ENCODE results near the gene PNMT.

The PNMT gene

GRCh38 chr17:39640591-39641031 lies 27.6 kb upstream of the PNMT start:
- no peak overlapping the region for H3K4me3 ChIP-seq (ENCODE audit: low read depth, low read length)
- H3K27ac ChIP-seq = no peak overlapping the region
- H3K36me3 ChIP-seq = peaks cover 27% of the 10 kb centered on the region
- DNase-seq = no peak
- no peaks in the 10 kb centered on the region for H3K27me3 ChIP-seq (ENCODE audit: insufficient read depth, low read depth, severe bottlenecking)
- TF ChIP-seq CTCF (IDR thresholded peaks at IDR 0.05; ENCODE audit: low read depth, low read length) = no peak
- H3K9me3 ChIP-seq (ENCODE audit: severe bottlenecking) = no peaks in the 10 kb centered on the region

- H3K27ac ChIP-seq = no peak overlapping the region
- H3K9me3 ChIP-seq (ENCODE audit: severe bottlenecking) = no peaks in the 10 kb centered on the region
- TF ChIP-seq CTCF (IDR thresholded peaks at IDR 0.05; ENCODE audit: low read depth, low read length) = no peak
- H3K4me3 ChIP-seq (ENCODE audit: low read depth, low read length) = no peak overlapping the region
- H3K36me3 ChIP-seq = peaks cover 27% of the 10 kb centered on the region
- no peaks in the 10 kb centered on the region for H3K27me3 ChIP-seq (ENCODE audit: insufficient read depth, low read depth, severe bottlenecking)
- no peak for DNase-seq
Observed at GRCh38 chr17:39641097-39641496, 27.2 kb upstream of the PNMT start.

GRCh38 chr17:39641883-39642282 lies 26.4 kb upstream of the PNMT start:
- peaks cover 27% of the 10 kb centered on the region for H3K36me3 ChIP-seq
- H3K27me3 ChIP-seq (ENCODE audit: insufficient read depth, low read depth, severe bottlenecking) = no peaks in the 10 kb centered on the region
- no peak overlapping the region for H3K4me3 ChIP-seq (ENCODE audit: low read depth, low read length)
- no peak for TF ChIP-seq CTCF (IDR thresholded peaks at IDR 0.05; ENCODE audit: low read depth, low read length)
- DNase-seq = no peak
- H3K27ac ChIP-seq = no peak overlapping the region
- no peaks in the 10 kb centered on the region for H3K9me3 ChIP-seq (ENCODE audit: severe bottlenecking)

GRCh38 chr17:39642291-39643074 lies 25.8 kb upstream of the PNMT start:
- Histone ChIP-seq H3K27ac (no peak overlapping the region), H3K9me3 (ENCODE audit: severe bottlenecking) (no peaks in the 10 kb centered on the region), H3K27me3 (ENCODE audit: insufficient read depth, low read depth, severe bottlenecking) (no peaks in the 10 kb centered on the region), H3K4me3 (ENCODE audit: low read depth, low read length) (no peak overlapping the region), H3K36me3 (peaks cover 26% of the 10 kb centered on the region)
- no peak for TF ChIP-seq CTCF (IDR thresholded peaks at IDR 0.05; ENCODE audit: low read depth, low read length)
- no peak for DNase-seq

GRCh38 chr17:39643271-39643670 lies 25.0 kb upstream of the PNMT start:
- DNase-seq = no peak

More at GRCh38 chr17:39643271-39643670, 25.0 kb upstream of the PNMT start:
- H3K9me3 ChIP-seq (ENCODE audit: severe bottlenecking) = no peaks in the 10 kb centered on the region
- H3K27me3 ChIP-seq (ENCODE audit: insufficient read depth, low read depth, severe bottlenecking) = no peaks in the 10 kb centered on the region
- TF ChIP-seq CTCF (IDR thresholded peaks at IDR 0.05; ENCODE audit: low read depth, low read length) = no peak
- no peak overlapping the region for H3K4me3 ChIP-seq (ENCODE audit: low read depth, low read length)
- peaks cover 25% of the 10 kb centered on the region for H3K36me3 ChIP-seq
- H3K27ac ChIP-seq = no peak overlapping the region

Measured in WERI-Rb-1 (cell line).